ENCODE measurements around the gene SIPA1L3.

- no peak for TF ChIP-seq CTCF (IDR thresholded peaks at IDR 0.05; ENCODE audit: low read length)
- TF ChIP-seq EZH2 (optimal IDR thresholded peaks at IDR 0.05; ENCODE audit: low read depth, low read length) = no peak
- TF ChIP-seq EZH2phosphoT487 (IDR thresholded peaks at IDR 0.05; ENCODE audit: low read length) = no peak
These were observed 340.1 kb downstream of the SIPA1L3 start for GRCh38 chr19:38247126-38247525.
